Tibial nerve (tissue), 4 donors: Measurements from ENCODE around the gene ANKRD22.

Experiments
- EP300 ChIP-seq, 2 donors: sonication (generic); formaldehyde crosslinking; IDR thresholded peaks; one replicate each; pipeline ENCODE4 v1.6.1; 2017; ENCODE audit warnings: antibody characterized with exemption in 2 of 2, mild to moderate bottlenecking in 1 of 2
- TF ChIP-seq, protein P1 (sequence below), 5 experiments: fragments of 200-600 bp in 3 of 5; fragments of 450-650 bp in 2 of 5; sonication (generic) in 3 of 5; IDR thresholded peaks; one replicate each; pipeline ENCODE4 v1.5.1; 2016 to 2019; ENCODE audit warnings: antibody characterized with exemption in 5 of 5, mild to moderate bottlenecking in 3 of 5, moderate library complexity in 2 of 5

- TF ChIP-seq EP300 (IDR thresholded peaks at IDR 0.05), result no peak
- TF ChIP-seq, protein P1, sequence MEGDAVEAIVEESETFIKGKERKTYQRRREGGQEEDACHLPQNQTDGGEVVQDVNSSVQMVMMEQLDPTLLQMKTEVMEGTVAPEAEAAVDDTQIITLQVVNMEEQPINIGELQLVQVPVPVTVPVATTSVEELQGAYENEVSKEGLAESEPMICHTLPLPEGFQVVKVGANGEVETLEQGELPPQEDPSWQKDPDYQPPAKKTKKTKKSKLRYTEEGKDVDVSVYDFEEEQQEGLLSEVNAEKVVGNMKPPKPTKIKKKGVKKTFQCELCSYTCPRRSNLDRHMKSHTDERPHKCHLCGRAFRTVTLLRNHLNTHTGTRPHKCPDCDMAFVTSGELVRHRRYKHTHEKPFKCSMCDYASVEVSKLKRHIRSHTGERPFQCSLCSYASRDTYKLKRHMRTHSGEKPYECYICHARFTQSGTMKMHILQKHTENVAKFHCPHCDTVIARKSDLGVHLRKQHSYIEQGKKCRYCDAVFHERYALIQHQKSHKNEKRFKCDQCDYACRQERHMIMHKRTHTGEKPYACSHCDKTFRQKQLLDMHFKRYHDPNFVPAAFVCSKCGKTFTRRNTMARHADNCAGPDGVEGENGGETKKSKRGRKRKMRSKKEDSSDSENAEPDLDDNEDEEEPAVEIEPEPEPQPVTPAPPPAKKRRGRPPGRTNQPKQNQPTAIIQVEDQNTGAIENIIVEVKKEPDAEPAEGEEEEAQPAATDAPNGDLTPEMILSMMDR (IDR thresholded peaks at IDR 0.05), result no peak
These were observed 2.4 kb downstream of the ANKRD22 start for GRCh38 chr10:88849234-88849633.
